Measurements from ENCODE around the gene PHF21B.
A peak's percentile ranks its signal among the peaks of the same experiment; 100 is the strongest.

PHF21B gene

DNA sequence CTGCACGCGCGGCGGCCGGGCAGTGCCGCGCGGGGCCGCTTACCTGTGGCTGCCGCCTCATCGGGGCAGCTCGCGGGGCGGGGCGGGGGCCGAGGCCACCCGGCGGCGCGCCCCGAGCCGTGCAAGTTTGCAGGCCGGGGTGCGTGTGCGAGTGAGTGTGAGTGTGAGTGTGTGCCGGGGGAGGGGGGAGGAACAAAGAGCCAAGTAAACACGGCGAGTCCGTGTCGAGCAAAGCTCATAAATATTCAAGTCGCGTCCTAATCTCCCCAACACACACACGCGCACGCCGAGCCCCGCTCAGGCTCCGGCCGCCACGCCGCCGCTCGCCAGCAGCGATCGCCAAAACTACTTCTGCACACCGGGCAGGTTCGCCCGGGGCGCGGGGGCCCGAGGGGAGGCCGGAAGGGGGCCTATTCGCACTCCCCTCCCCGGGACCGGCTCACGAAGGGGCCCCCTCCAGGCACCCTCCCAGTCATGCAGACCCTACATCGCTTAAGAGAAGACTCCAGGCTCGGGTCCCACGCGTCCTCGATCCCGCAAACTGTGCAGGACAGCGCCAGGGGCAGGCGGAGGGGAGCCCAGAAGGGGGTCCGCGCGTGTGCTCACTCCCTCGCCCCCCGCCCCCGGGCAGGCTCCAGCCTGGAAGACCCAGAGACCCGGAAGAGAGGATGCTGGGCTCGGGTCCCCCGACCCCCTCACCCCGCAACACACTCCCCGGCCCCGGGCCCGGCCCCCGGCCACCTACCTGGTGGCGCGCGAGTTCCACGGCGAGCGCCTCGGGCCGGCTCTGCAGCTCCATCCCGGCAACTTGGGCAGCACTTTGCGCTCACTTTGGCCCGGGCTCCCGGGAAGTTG is 827 bp downstream of the PHF21B start:
- Histone ChIP-seq H3K9me2 (ENCODE audit: low read depth, low read length) (no peaks in the 10 kb centered on the region), H3K4me2 (ENCODE audit: low read length) (peak overlapping the region; percentile 60), H3K9ac (ENCODE audit: low read length) (peak overlapping the region; percentile 61), H3K27ac (ENCODE audit: low read depth, low read length, poor library complexity, severe bottlenecking) (no peak overlapping the region), H4K20me1 (ENCODE audit: insufficient read depth, low read length) (no peaks in the 10 kb centered on the region), H3K27me3 (ENCODE audit: insufficient read depth, low read length) (no peaks in the 10 kb centered on the region), H2AFZ (ENCODE audit: low read length) (no peak overlapping the region), H3K36me3 (ENCODE audit: insufficient read depth, low read length) (no peaks in the 10 kb centered on the region), H3K79me2 (ENCODE audit: insufficient read depth, low read length) (no peaks in the 10 kb centered on the region), H3K4me1 (ENCODE audit: insufficient read depth, low read length, severe bottlenecking) (peaks cover 6% of the 10 kb centered on the region), H3K9me3 (ENCODE audit: low read length) (no peaks in the 10 kb centered on the region), H3F3A (ENCODE audit: insufficient read depth, low read length) (no peaks in the 10 kb centered on the region), H3K4me3 (ENCODE audit: low read depth, low read length, poor library complexity, severe bottlenecking) (peak overlapping the region; percentile 73)
- TF ChIP-seq, protein P1, sequence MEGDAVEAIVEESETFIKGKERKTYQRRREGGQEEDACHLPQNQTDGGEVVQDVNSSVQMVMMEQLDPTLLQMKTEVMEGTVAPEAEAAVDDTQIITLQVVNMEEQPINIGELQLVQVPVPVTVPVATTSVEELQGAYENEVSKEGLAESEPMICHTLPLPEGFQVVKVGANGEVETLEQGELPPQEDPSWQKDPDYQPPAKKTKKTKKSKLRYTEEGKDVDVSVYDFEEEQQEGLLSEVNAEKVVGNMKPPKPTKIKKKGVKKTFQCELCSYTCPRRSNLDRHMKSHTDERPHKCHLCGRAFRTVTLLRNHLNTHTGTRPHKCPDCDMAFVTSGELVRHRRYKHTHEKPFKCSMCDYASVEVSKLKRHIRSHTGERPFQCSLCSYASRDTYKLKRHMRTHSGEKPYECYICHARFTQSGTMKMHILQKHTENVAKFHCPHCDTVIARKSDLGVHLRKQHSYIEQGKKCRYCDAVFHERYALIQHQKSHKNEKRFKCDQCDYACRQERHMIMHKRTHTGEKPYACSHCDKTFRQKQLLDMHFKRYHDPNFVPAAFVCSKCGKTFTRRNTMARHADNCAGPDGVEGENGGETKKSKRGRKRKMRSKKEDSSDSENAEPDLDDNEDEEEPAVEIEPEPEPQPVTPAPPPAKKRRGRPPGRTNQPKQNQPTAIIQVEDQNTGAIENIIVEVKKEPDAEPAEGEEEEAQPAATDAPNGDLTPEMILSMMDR (IDR thresholded peaks at IDR 0.05; ENCODE audit: low read length) = no peak
- TF ChIP-seq EZH2 (IDR thresholded peaks at IDR 0.05; ENCODE audit: borderline replicate concordance, low read length) = no peak

DNA sequence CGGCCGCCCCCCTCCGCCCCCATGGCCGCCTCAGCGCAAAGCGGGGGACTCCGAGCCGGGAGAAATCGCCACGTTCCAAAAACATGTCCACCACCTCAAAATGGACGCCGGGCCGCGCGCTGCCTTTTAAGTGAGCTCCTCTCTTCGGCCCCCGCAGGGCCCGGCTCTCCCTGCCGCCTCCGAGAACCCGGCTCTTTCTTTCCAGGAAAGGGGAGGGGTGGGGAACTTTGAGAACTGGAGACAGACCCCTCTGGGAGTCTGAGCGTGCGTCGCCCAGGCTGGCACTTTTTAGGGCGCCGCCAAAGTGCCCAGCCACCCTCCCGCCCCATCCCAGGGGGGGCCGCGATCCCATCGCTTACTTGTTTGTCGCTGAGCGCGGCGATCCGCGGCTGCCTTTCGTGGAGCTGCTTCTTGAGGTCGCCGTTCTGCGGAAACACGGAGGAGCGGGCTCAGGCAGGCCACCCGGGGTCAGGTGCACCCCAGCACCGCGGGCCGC is 1.6 kb downstream of the PHF21B start:
- TF ChIP-seq, protein P1 (IDR thresholded peaks at IDR 0.05; ENCODE audit: low read length) = no peak
- TF ChIP-seq EZH2 (IDR thresholded peaks at IDR 0.05; ENCODE audit: borderline replicate concordance, low read length) = no peak
- no peaks in the 10 kb centered on the region for H3F3A ChIP-seq (ENCODE audit: insufficient read depth, low read length)
- no peaks in the 10 kb centered on the region for H3K9me3 ChIP-seq (ENCODE audit: low read length)
- no peak overlapping the region for H3K4me3 ChIP-seq (ENCODE audit: low read depth, low read length, poor library complexity, severe bottlenecking)
- peaks cover 6% of the 10 kb centered on the region for H3K4me1 ChIP-seq (ENCODE audit: insufficient read depth, low read length, severe bottlenecking)
- H3K27me3 ChIP-seq (ENCODE audit: insufficient read depth, low read length) = no peaks in the 10 kb centered on the region
- H3K9me2 ChIP-seq (ENCODE audit: low read depth, low read length) = no peaks in the 10 kb centered on the region
- H3K27ac ChIP-seq (ENCODE audit: low read depth, low read length, poor library complexity, severe bottlenecking) = no peak overlapping the region
- no peak overlapping the region for H3K4me2 ChIP-seq (ENCODE audit: low read length)
- no peak overlapping the region for H2AFZ ChIP-seq (ENCODE audit: low read length)
- no peaks in the 10 kb centered on the region for H4K20me1 ChIP-seq (ENCODE audit: insufficient read depth, low read length)
- no peak overlapping the region for H3K9ac ChIP-seq (ENCODE audit: low read length)
- no peaks in the 10 kb centered on the region for H3K79me2 ChIP-seq (ENCODE audit: insufficient read depth, low read length)
- no peaks in the 10 kb centered on the region for H3K36me3 ChIP-seq (ENCODE audit: insufficient read depth, low read length)

DNA sequence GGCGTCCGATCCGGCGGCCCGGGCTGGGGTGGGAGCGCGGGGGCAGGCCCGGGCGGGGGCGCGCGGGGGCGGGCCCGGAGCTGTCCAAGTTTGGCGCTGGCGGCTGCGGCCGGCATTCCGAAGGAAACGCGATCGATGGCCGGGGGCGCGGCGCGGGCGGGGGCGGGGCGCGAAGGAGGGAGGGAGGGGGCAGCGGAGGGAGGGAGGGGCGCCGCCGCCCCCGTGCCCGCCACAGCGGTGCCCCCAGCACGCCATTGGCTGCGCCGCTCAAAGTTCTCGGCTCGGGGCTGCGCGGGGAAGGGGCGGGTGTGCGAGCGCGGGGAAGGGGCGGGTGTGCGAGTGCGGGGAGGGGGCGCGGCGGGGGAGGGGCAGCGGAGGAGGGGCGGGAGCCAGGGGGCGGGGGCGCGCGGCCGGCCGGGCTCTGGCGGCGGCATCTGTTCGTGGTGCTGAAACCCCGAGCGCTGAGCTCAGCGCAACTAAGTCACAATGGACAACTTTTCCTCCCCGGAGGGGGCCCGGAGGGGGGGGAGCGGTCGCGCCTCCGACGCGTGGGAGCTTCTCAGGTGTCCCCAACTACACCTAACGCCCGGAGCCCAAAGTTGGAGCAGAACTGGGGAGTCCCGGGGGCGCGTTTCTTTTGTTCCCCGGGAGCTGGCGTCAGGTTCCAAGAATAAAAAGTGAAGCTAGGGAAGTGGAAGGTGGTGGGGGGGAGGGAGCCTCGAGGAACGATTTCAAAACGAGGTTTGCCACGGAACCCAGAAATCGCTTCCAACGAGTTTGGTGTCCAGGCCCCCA is 2.2 kb downstream of the PHF21B start:
- Histone ChIP-seq H3K4me3 (ENCODE audit: low read depth, low read length, poor library complexity, severe bottlenecking) (no peak overlapping the region), H3K4me2 (ENCODE audit: low read length) (no peak overlapping the region), H3K4me1 (ENCODE audit: insufficient read depth, low read length, severe bottlenecking) (peaks cover 6% of the 10 kb centered on the region), H3K27me3 (ENCODE audit: insufficient read depth, low read length) (no peaks in the 10 kb centered on the region), H3K9ac (ENCODE audit: low read length) (no peak overlapping the region), H2AFZ (ENCODE audit: low read length) (no peak overlapping the region), H3K9me3 (ENCODE audit: low read length) (no peaks in the 10 kb centered on the region), H3K9me2 (ENCODE audit: low read depth, low read length) (no peaks in the 10 kb centered on the region), H4K20me1 (ENCODE audit: insufficient read depth, low read length) (no peaks in the 10 kb centered on the region), H3K27ac (ENCODE audit: low read depth, low read length, poor library complexity, severe bottlenecking) (no peak overlapping the region), H3K79me2 (ENCODE audit: insufficient read depth, low read length) (no peaks in the 10 kb centered on the region), H3F3A (ENCODE audit: insufficient read depth, low read length) (no peaks in the 10 kb centered on the region), H3K36me3 (ENCODE audit: insufficient read depth, low read length) (no peaks in the 10 kb centered on the region)
- TF ChIP-seq, protein P1 (IDR thresholded peaks at IDR 0.05; ENCODE audit: low read length) = no peak
- TF ChIP-seq EZH2 (IDR thresholded peaks at IDR 0.05; ENCODE audit: borderline replicate concordance, low read length) = no peak
